SKM-1 (cell line): ENCODE data around the gene CNTN1.
"Not testable (repeated sequence)": the region's sequence is repeated elsewhere in the genome, so short reads cannot be mapped to it uniquely, and the experiment has no call there.

Experiments
- DNase-seq: peaks from one replicate; lab custom pipeline; 2025; ENCODE audit not compliant: unreplicated experiment; lab: John Stamatoyannopoulos, UW

Gene CNTN1

GRCh38 chr12:40697566-40698259 is 5.5 kb downstream of the CNTN1 start:
- no peak for DNase-seq

GRCh38 chr12:40701756-40702155 is 9.5 kb downstream of the CNTN1 start:
- no peak for DNase-seq

DNA sequence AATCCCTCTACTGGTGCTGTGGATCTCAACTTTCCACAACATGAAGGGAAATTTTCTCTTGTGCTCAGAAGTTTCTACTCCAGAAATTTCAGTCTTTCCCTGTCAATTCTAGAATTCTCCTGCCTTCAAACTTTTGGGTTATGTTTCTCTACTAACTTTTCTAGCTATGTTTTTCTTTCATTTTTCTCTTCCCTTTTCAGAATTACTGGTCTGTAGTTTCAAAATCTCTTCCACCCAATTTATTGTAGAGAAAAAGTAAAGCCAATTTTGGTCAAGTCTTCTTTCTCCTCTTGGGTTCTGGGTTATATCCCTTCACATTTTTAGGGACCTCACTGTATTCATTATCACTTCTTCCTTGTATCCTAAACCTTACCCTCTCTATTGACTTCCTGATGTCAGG is 18.9 kb downstream of the CNTN1 start:
- DNase-seq, result no peak

- DNase-seq, result no peak
Observed at GRCh38 chr12:40714636-40715035, 22.4 kb downstream of the CNTN1 start.

GRCh38 chr12:40716037-40716436 is 23.8 kb downstream of the CNTN1 start:
- DNase-seq, result no peak

DNA sequence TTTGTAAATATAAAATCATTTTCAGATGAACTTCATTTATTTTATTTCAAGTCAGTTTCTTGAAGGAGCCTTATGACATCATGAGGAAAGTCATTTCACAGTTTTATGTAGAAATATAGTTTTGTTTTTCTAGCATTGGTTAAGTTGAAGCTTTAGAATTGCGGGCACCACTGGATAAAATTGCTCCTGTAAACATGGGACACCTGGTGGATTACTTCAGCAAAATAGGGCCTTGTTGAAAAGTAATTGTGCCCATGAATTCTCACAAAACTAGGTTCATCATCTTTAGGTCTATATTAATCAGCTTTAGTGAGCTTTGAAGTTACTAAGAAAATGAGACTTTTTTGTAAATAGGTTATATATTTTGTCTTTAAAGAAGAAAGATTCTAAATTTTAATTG is 25.3 kb downstream of the CNTN1 start:
- DNase-seq, result no peak

GRCh38 chr12:40718878-40719372 is 26.7 kb downstream of the CNTN1 start:
- no peak for DNase-seq

- DNase-seq, result no peak
Observed at GRCh38 chr12:40723001-40723400, 30.8 kb downstream of the CNTN1 start.

DNA sequence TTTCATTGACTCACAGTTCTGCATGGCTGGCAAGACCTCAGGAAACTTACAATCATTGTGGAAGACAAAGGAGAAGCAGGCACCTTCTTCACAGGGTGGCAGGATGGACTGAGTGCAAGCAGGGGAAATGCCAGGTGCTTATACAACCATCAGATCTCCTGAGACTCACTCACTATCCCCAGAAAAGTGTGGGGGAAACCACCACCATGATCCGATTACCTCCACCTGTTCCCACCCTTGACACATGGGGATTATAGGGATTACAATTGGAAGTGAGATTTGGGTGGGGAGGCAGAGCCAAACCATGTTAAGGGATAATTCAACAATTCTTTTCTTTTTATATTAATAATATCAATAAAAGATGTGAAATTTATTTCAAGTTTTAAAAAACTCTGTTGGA is 34.1 kb downstream of the CNTN1 start:
- no peak for DNase-seq

DNA sequence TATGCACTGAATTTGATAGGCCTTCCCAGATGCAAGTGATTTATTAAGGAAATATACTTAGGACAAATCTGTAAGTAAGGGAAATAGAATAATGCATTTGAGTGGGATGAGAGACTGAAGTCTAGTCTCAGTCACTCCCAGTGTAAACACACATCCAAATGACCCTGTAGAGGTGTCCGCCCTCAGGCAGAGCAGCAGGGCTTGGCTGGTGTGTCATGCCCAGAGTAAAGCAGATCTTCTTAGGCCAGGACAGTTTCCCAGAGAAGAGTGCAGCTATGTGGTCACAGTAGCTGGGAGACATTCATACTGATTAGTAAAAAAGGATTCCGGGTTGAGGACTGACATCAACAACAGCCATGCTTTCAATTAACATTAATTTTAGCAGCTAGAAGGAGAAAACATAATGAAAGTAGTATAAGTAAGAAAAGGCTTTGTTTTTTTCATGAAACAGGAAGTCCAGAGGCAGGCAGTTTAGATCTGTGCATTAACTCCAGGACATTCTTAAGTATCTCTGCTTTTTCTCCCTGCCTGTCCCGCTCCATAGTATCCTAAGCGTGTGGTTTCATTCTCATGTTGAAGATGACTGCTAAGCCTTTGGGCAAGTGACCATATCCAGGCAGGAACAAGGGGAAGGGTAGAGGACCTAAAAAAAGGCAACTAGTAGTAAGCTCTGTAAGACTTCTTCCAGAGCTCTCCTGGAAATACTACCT is 35.7 kb downstream of the CNTN1 start:
- no peak for DNase-seq

- DNase-seq, result no peak
Observed at GRCh38 chr12:40730281-40730680, 38.0 kb downstream of the CNTN1 start.

- DNase-seq, result no peak
Observed at GRCh38 chr12:40733871-40734270, 41.6 kb downstream of the CNTN1 start.

GRCh38 chr12:40734276-40734675 is 42.0 kb downstream of the CNTN1 start:
- DNase-seq, result no peak

DNA sequence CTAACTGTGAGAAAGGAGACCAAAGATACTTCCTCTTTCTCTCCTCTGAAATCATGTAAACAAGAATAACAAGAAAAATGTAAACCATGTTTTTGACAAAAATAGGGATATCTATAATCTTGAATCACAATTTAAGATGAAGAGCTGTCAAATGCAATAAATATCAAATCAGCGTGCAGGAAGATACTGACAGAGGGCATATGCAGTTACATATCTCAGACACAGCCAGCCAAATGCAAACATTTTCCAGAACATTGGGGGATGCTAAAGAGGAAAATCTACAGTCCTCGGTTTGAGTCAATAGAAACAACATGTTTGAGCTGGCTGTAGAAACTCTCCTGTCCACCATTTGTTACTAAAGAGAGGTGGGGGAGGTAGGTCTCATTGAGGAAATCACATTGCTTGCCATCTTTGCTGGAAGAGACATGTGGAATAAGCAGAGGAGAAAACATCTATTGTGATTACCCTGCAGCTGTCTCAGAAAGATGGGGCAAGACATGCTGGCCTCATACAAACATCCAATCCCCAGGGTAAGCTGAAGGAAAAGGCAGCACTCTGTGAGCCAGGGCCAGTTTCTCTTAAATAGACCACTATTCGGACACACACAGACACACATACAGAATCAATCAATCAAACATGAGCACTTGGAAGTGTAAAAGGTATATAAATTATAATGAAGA is 43.5 kb downstream of the CNTN1 start:
- DNase-seq, result no peak

DNA sequence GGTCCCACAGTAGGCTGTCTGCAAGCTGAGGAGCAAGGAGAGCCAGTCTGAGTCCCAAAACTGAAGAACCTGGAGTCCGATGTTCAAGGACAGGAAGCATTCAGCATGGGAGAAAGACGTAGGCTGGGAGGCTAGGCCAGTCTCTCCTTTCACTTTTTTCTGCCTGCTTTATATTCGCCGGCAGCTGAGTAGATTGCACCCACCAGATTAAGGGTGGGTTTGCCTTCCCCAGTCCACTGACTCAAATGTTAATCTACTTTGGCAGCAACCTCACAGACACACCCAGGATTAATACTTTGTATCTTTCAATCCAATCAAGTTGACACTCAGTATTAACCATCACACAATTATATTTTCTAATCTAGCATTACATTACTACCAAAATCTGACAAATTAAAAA is 45.2 kb downstream of the CNTN1 start:
- DNase-seq, result not testable (repeated sequence)

GRCh38 chr12:40738856-40739255 is 46.6 kb downstream of the CNTN1 start:
- no peak for DNase-seq

- DNase-seq, result no peak
Observed at GRCh38 chr12:40742041-40742440, 49.8 kb downstream of the CNTN1 start.

- no peak for DNase-seq
Observed at GRCh38 chr12:40745386-40745785, 53.1 kb downstream of the CNTN1 start.

GRCh38 chr12:40749863-40750262 is 57.6 kb downstream of the CNTN1 start:
- DNase-seq, result no peak

- DNase-seq, result no peak
Observed at GRCh38 chr12:40752011-40752410, 59.8 kb downstream of the CNTN1 start.

GRCh38 chr12:40760821-40761220 is 68.6 kb downstream of the CNTN1 start:
- no peak for DNase-seq

DNA sequence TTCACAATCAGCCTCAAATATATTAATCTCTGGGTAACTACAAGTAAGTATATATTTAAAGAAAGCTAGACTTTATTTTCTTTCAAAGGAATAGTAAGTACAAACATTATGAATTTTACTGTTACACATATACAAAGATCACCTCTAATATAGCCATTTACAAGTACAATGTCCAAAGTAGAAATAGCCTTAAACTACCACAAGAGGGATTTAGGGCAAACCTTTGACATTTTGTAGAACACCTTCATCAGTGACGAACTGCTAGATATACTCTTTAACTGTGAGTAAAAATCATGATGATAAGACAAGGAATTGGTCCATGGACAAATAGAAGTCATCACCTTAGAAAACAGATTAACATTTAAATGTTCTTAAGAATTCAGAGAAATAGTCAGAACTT is 69.8 kb downstream of the CNTN1 start:
- no peak for DNase-seq
